Trophoblast cell (in vitro differentiated cells and primary cell): ENCODE data around the gene CARD9.

ENCODE experiments used
- DNase-seq, 2 donors: peaks; one replicate each; pipeline ENCODE4 v3.0.0-alpha.2; 2016
- H2AFZ ChIP-seq: 2 replicates; pipeline ENCODE4 v1.6.1; 2013; ENCODE audit warnings: low read length, moderate library complexity, mild to moderate bottlenecking; ENCODE audit not compliant: insufficient read depth, poor library complexity
- H2AK5ac ChIP-seq: 2 replicates; pipeline ENCODE4 v1.6.1; 2013; ENCODE audit warnings: mild to moderate bottlenecking, low read length
- H2BK120ac ChIP-seq: 2 replicates; pipeline ENCODE4 v1.6.1; 2013; ENCODE audit warnings: low read length, mild to moderate bottlenecking, moderate library complexity; ENCODE audit not compliant: insufficient read depth, poor library complexity
- H2BK12ac ChIP-seq: 2 replicates; pipeline ENCODE4 v1.6.1; 2013; ENCODE audit warnings: mild to moderate bottlenecking, low read length, moderate library complexity
- H2BK5ac ChIP-seq: 2 replicates; pipeline ENCODE4 v1.6.1; 2013; ENCODE audit warnings: low read length, low read depth, moderate library complexity, mild to moderate bottlenecking; ENCODE audit not compliant: poor library complexity
- H3K14ac ChIP-seq: 2 replicates; pipeline ENCODE4 v1.6.1; 2013; ENCODE audit warnings: mild to moderate bottlenecking, low read length
- H3K18ac ChIP-seq: 2 replicates; pipeline ENCODE4 v1.6.1; 2013; ENCODE audit warnings: mild to moderate bottlenecking, low read length
- H3K23ac ChIP-seq: 2 replicates; pipeline ENCODE4 v1.6.1; 2013; ENCODE audit warnings: low read length
- H3K27ac ChIP-seq: 2 replicates; pipeline ENCODE4 v1.5.1; 2013; ENCODE audit warnings: low read depth, mild to moderate bottlenecking, inconsistent platforms, low read length, moderate library complexity
- H3K27me3 ChIP-seq: 2 replicates; pipeline ENCODE4 v1.6.1; 2013; ENCODE audit warnings: inconsistent platforms, mild to moderate bottlenecking, low read length, moderate library complexity; ENCODE audit not compliant: insufficient read depth
- H3K36me3 ChIP-seq, 2 experiments: 1 replicate in 1 of 2; 2 replicates in 1 of 2; pipeline ENCODE4 v1.6.1; 2013; ENCODE audit warnings: low read length in 2 of 2, mild to moderate bottlenecking in 2 of 2, moderate library complexity in 1 of 2; ENCODE audit not compliant: insufficient read depth in 2 of 2, control insufficient read depth in 1 of 2
- H3K4ac ChIP-seq: 2 replicates; pipeline ENCODE4 v1.6.1; 2013; ENCODE audit warnings: low read depth, mild to moderate bottlenecking, low read length, moderate library complexity
- H3K4me1 ChIP-seq, 2 experiments: 1 replicate in 1 of 2; 2 replicates in 1 of 2; pipeline ENCODE4 v1.6.1; 2013; ENCODE audit warnings: low read length in 2 of 2, mild to moderate bottlenecking in 2 of 2, moderate library complexity in 1 of 2; ENCODE audit not compliant: insufficient read depth in 2 of 2, control insufficient read depth in 1 of 2
- H3K4me2 ChIP-seq: 2 replicates; pipeline ENCODE4 v1.6.1; 2013; ENCODE audit warnings: inconsistent platforms, mild to moderate bottlenecking, low read length, moderate library complexity
- H3K4me3 ChIP-seq: 2 replicates; pipeline ENCODE4 v1.5.1; 2013; ENCODE audit warnings: mild to moderate bottlenecking, low read depth, low read length, inconsistent platforms
- H3K79me1 ChIP-seq: one replicate; pipeline ENCODE4 v1.6.1; 2013; ENCODE audit warnings: low read length
- H3K79me2 ChIP-seq: 2 replicates; pipeline ENCODE4 v1.6.1; 2013; ENCODE audit warnings: low read length, mild to moderate bottlenecking; ENCODE audit not compliant: control insufficient read depth, insufficient read depth, poor library complexity
- H3K9ac ChIP-seq: 2 replicates; pipeline ENCODE4 v1.6.1; 2013; ENCODE audit warnings: mild to moderate bottlenecking, low read length
- H3K9me3 ChIP-seq: 2 replicates; pipeline ENCODE4 v1.6.1; 2013; ENCODE audit warnings: low read depth, mild to moderate bottlenecking, control low read depth, inconsistent platforms, low read length; ENCODE audit not compliant: insufficient read depth
- H4K12ac ChIP-seq: 2 replicates; pipeline ENCODE4 v1.6.1; 2013; ENCODE audit warnings: low read depth, mild to moderate bottlenecking, low read length, moderate library complexity
- H4K8ac ChIP-seq: 2 replicates; pipeline ENCODE4 v1.6.1; 2013; ENCODE audit warnings: low read depth, mild to moderate bottlenecking, low read length, moderate library complexity
- H4K91ac ChIP-seq: one replicate; pipeline ENCODE4 v1.6.1; 2013; ENCODE audit warnings: low read depth, mild to moderate bottlenecking, low read length, moderate library complexity
- WGBS: extraction: QIAGEN DNeasy Blood & Tissue Kit; methylation state at CpG from one replicate; pipeline ENCODE4 v1.1.7; 2013; ENCODE audit warnings: missing lambda C conversion rate; ENCODE audit not compliant: insufficient read length, insufficient coverage; ENCODE audit errors: extremely low coverage; 5-methylcytosine and 5-hydroxymethylcytosine counted together

Gene CARD9

GRCh38 chr9:136335296-136336155, 37.9 kb downstream of the CARD9 start:
- no peak overlapping the region for H3K4me2 ChIP-seq
- no peak overlapping the region for H3K4ac ChIP-seq
- H4K12ac ChIP-seq, result no peak overlapping the region
- no peak overlapping the region for H3K4me3 ChIP-seq
- H3K14ac ChIP-seq, result no peak overlapping the region
- H3K79me2 ChIP-seq, result no peaks in the 10 kb centered on the region
- no peak overlapping the region for H3K18ac ChIP-seq
- no peak overlapping the region for H2AK5ac ChIP-seq
- H2BK12ac ChIP-seq, result no peak overlapping the region
- DNase-seq, result no peak
- H3K4me1 ChIP-seq, result no peaks in the 10 kb centered on the region
- H4K8ac ChIP-seq, result no peak overlapping the region
- H2AFZ ChIP-seq, result no peak overlapping the region
- no peak overlapping the region for H2BK5ac ChIP-seq
- no peaks in the 10 kb centered on the region for H3K27me3 ChIP-seq
- no peak overlapping the region for H2BK120ac ChIP-seq
- H3K27ac ChIP-seq, result no peak overlapping the region
- H3K79me1 ChIP-seq, result no peaks in the 10 kb centered on the region
- no peak overlapping the region for H3K23ac ChIP-seq
- no CpG with 5 or more reads among the region's 26 CpGs for WGBS
- no peaks in the 10 kb centered on the region for H3K9me3 ChIP-seq
- peaks cover 42 to 52% of the 10 kb centered on the region in 2 experiments for H3K36me3 ChIP-seq
- no peak overlapping the region for H3K9ac ChIP-seq
- H4K91ac ChIP-seq, result no peak overlapping the region

- no peak overlapping the region for H3K18ac ChIP-seq
- no peak overlapping the region for H3K4ac ChIP-seq
- H3K27ac ChIP-seq, result no peak overlapping the region
- no peak overlapping the region for H4K91ac ChIP-seq
- H2BK5ac ChIP-seq, result no peak overlapping the region
- H2AFZ ChIP-seq, result no peak overlapping the region
- no peak for DNase-seq
- no peaks in the 10 kb centered on the region for H3K79me2 ChIP-seq
- no peaks in the 10 kb centered on the region for H3K4me1 ChIP-seq
- H3K4me3 ChIP-seq, result no peak overlapping the region
- H3K79me1 ChIP-seq, result no peaks in the 10 kb centered on the region
- no peak overlapping the region for H2BK12ac ChIP-seq
- no peak overlapping the region for H2AK5ac ChIP-seq
- peaks cover 34 to 46% of the 10 kb centered on the region in 2 experiments for H3K36me3 ChIP-seq
- no peak overlapping the region for H4K12ac ChIP-seq
- WGBS, result no CpG with 5 or more reads among the region's 21 CpGs
- no peak overlapping the region for H3K14ac ChIP-seq
- no peak overlapping the region for H2BK120ac ChIP-seq
- H3K23ac ChIP-seq, result no peak overlapping the region
- no peaks in the 10 kb centered on the region for H3K9me3 ChIP-seq
- H3K9ac ChIP-seq, result no peak overlapping the region
- no peak overlapping the region for H4K8ac ChIP-seq
- H3K27me3 ChIP-seq, result no peaks in the 10 kb centered on the region
- H3K4me2 ChIP-seq, result no peak overlapping the region
Observed at GRCh38 chr9:136334541-136334940, 38.9 kb downstream of the CARD9 start.

DNA sequence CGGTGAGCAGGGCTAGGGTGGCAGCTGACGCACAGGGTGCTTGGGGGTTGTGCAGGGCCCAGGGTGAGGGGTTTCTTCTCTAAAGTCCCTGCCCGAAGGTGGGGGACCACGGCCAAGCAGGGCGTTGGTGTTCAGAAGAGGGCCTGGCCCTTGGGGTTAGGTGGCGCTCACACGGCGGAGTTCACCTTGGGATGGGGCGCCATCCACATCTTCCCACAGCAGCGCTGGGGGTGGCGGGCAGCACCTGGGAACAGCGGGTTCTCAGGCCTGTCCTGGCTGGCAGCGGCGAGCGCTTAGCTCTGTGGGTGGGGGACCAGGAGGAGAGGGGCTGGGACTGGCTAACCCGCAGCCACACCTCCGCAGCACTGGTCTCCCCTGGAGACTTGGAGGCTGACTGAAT, 40.0 kb downstream of the CARD9 start:
- Histone ChIP-seq H3K14ac (no peak overlapping the region), H3K4me1 (peaks cover 2 to 9% of the 10 kb centered on the region in 2 experiments), H3K79me1 (no peaks in the 10 kb centered on the region), H2AFZ (no peak overlapping the region), H3K36me3 (peaks cover 33 to 43% of the 10 kb centered on the region in 2 experiments), H3K9me3 (no peaks in the 10 kb centered on the region), H4K8ac (no peak overlapping the region), H4K12ac (no peak overlapping the region), H2BK12ac (no peak overlapping the region), H3K4ac (no peak overlapping the region), H3K23ac (no peak overlapping the region), H2BK120ac (no peak overlapping the region), H2AK5ac (no peak overlapping the region), H3K18ac (no peak overlapping the region), H3K27ac (no peak overlapping the region), H3K4me2 (no peak overlapping the region), H3K27me3 (no peaks in the 10 kb centered on the region), H3K79me2 (no peaks in the 10 kb centered on the region), H4K91ac (no peak overlapping the region), H3K9ac (no peak overlapping the region), H3K4me3 (no peak overlapping the region), H2BK5ac (no peak overlapping the region)
- WGBS, result no CpG with 5 or more reads among the region's 17 CpGs
- no peak for DNase-seq

- no peak overlapping the region for H2BK120ac ChIP-seq
- H3K4me2 ChIP-seq, result no peak overlapping the region
- H3K9me3 ChIP-seq, result no peaks in the 10 kb centered on the region
- no peaks in the 10 kb centered on the region for H3K27me3 ChIP-seq
- H3K9ac ChIP-seq, result no peak overlapping the region
- DNase-seq, result no peak
- H3K79me2 ChIP-seq, result peaks cover 1% of the 10 kb centered on the region
- H4K91ac ChIP-seq, result no peak overlapping the region
- H3K4me3 ChIP-seq, result no peak overlapping the region
- no CpG with 5 or more reads among the region's 12 CpGs for WGBS
- peaks cover 7 to 14% of the 10 kb centered on the region in 2 experiments for H3K4me1 ChIP-seq
- no peak overlapping the region for H4K8ac ChIP-seq
- H3K36me3 ChIP-seq, result peaks cover 28 to 40% of the 10 kb centered on the region in 2 experiments
- H2AFZ ChIP-seq, result no peak overlapping the region
- no peak overlapping the region for H3K18ac ChIP-seq
- H3K4ac ChIP-seq, result no peak overlapping the region
- H3K79me1 ChIP-seq, result peaks cover 3% of the 10 kb centered on the region
- no peak overlapping the region for H2BK12ac ChIP-seq
- no peak overlapping the region for H3K27ac ChIP-seq
- H4K12ac ChIP-seq, result no peak overlapping the region
- no peak overlapping the region for H2BK5ac ChIP-seq
- H3K14ac ChIP-seq, result no peak overlapping the region
- H3K23ac ChIP-seq, result no peak overlapping the region
- H2AK5ac ChIP-seq, result no peak overlapping the region
Observed at GRCh38 chr9:136333045-136333444, 40.4 kb downstream of the CARD9 start.
